Liver (tissue), 9 donors: Measurements from ENCODE around the gene PPP1R11. TPM values are rescaled to one million over a fixed set of nuclear protein-coding genes. Genes with fewer than 3 reads are reported as not detected.

ENCODE experiments used
- DNase-seq: peaks from one replicate; pipeline ENCODE4 v3.0.0-alpha.2; 2017; ENCODE audit warnings: low spot score
- H3K27ac ChIP-seq, 2 donors: one replicate each; pipeline ENCODE4 v1.7.0; 2013; ENCODE audit warnings: inconsistent platforms in 2 of 2, low read length in 2 of 2, control low read depth in 1 of 2, low read depth in 1 of 2, mild to moderate bottlenecking in 1 of 2
- H3K27me3 ChIP-seq, 4 donors: one replicate each; pipeline versions ENCODE4 v1.6.1 to v1.7.0; 2013; ENCODE audit warnings: low read length in 3 of 4, inconsistent platforms in 1 of 4, mild to moderate bottlenecking in 1 of 4, moderate library complexity in 1 of 4; ENCODE audit not compliant: control insufficient read depth in 4 of 4, insufficient read depth in 4 of 4
- H3K36me3 ChIP-seq, 4 donors: one replicate each; pipeline versions ENCODE4 v1.6.1 to v1.7.0; 2013; ENCODE audit warnings: low read length in 3 of 4, mild to moderate bottlenecking in 3 of 4, low read depth in 1 of 4, moderate library complexity in 1 of 4; ENCODE audit not compliant: control insufficient read depth in 4 of 4, insufficient read depth in 3 of 4
- H3K4me1 ChIP-seq, 4 donors: one replicate each; pipeline versions ENCODE4 v1.6.1 to v1.7.0; 2013; ENCODE audit warnings: low read length in 3 of 4, mild to moderate bottlenecking in 3 of 4, moderate library complexity in 1 of 4; ENCODE audit not compliant: control insufficient read depth in 4 of 4, insufficient read depth in 4 of 4
- H3K4me3 ChIP-seq, 3 donors: one replicate each; pipeline versions ENCODE4 v1.6.1 to v1.7.0; 2013; ENCODE audit warnings: low read length in 3 of 3, control low read depth in 1 of 3, low read depth in 1 of 3, mild to moderate bottlenecking in 1 of 3
- H3K9ac ChIP-seq, 2 donors: one replicate each; pipeline ENCODE4 v1.7.0; 2013; ENCODE audit warnings: low read length in 2 of 2, mild to moderate bottlenecking in 2 of 2, moderate library complexity in 2 of 2, control low read depth in 1 of 2, low read depth in 1 of 2
- H3K9me3 ChIP-seq, 4 donors: one replicate each; pipeline versions ENCODE4 v1.6.1 to v1.7.0; 2013; ENCODE audit warnings: low read length in 3 of 4; ENCODE audit not compliant: control insufficient read depth in 4 of 4
- ATF3 ChIP-seq: IDR thresholded peaks from 2 replicates; pipeline ENCODE4 v1.6.1; 2016; ENCODE audit warnings: antibody characterized with exemption
- CTCF ChIP-seq: fragments of 150-350 bp; IDR thresholded peaks from 2 replicates; pipeline ENCODE4 v1.5.1; 2017; ENCODE audit warnings: improper control_type of control experiment, low read depth, low read length; ENCODE audit not compliant: missing input control
- EGR1 ChIP-seq, 2 donors: IDR thresholded peaks; 2 replicates each; pipeline ENCODE4 v1.6.1; 2016 to 2018; ENCODE audit warnings: antibody characterized with exemption in 2 of 2, low read depth in 2 of 2
- FOXA1 ChIP-seq: IDR thresholded peaks from 2 replicates; pipeline ENCODE4 v1.6.1; 2016; ENCODE audit warnings: antibody characterized with exemption
- FOXA2 ChIP-seq: IDR thresholded peaks from 2 replicates; pipeline ENCODE4 v1.6.1; 2016; ENCODE audit warnings: antibody characterized with exemption
- HNF4A ChIP-seq, 2 donors: conservative IDR thresholded peaks; 2 replicates each; pipeline ENCODE4 v1.6.1; 2016; ENCODE audit warnings: antibody characterized with exemption in 2 of 2, mild to moderate bottlenecking in 2 of 2
- HNF4G ChIP-seq: IDR thresholded peaks from 2 replicates; pipeline ENCODE4 v1.6.1; 2016; ENCODE audit warnings: antibody characterized with exemption
- JUND ChIP-seq, 2 donors: IDR thresholded peaks; 2 replicates each; pipeline ENCODE4 v1.6.1; 2016; ENCODE audit warnings: antibody characterized with exemption in 2 of 2
- MAX ChIP-seq: IDR thresholded peaks from 2 replicates; pipeline ENCODE4 v1.6.1; 2016; ENCODE audit warnings: antibody characterized with exemption
- NR2F2 ChIP-seq: IDR thresholded peaks from 2 replicates; pipeline ENCODE4 v1.6.1; 2016; ENCODE audit warnings: antibody characterized with exemption
- RAD21 ChIP-seq, 2 donors: IDR thresholded peaks; 2 replicates each; pipeline ENCODE4 v1.6.1; 2016; ENCODE audit warnings: antibody characterized with exemption in 2 of 2, mild to moderate bottlenecking in 2 of 2
- REST ChIP-seq: IDR thresholded peaks from 2 replicates; pipeline ENCODE4 v1.6.1; 2016; ENCODE audit warnings: antibody characterized with exemption, mild to moderate bottlenecking
- RXRA ChIP-seq, 2 donors: IDR thresholded peaks; 2 replicates each; pipeline ENCODE4 v1.6.1; 2017 to 2018; ENCODE audit warnings: antibody characterized with exemption in 2 of 2, mild to moderate bottlenecking in 1 of 2
- SP1 ChIP-seq: IDR thresholded peaks from 2 replicates; pipeline ENCODE4 v1.6.1; 2018; ENCODE audit warnings: antibody characterized with exemption, mild to moderate bottlenecking
- TAF1 ChIP-seq: conservative IDR thresholded peaks from 2 replicates; pipeline ENCODE4 v1.6.1; 2016; ENCODE audit warnings: antibody characterized with exemption, mild to moderate bottlenecking
- YY1 ChIP-seq: IDR thresholded peaks from 2 replicates; pipeline ENCODE4 v1.6.1; 2016; ENCODE audit warnings: antibody characterized with exemption, mild to moderate bottlenecking
- ZBTB33 ChIP-seq: IDR thresholded peaks from 2 replicates; pipeline ENCODE4 v1.6.1; 2016; ENCODE audit warnings: antibody characterized with exemption
- WGBS: extraction: QIAGEN DNeasy Blood & Tissue Kit; methylation state at CpG from one replicate; pipeline ENCODE4 v1.1.7; 2013; 5-methylcytosine and 5-hydroxymethylcytosine counted together
- polyA plus RNA-seq, 2 donors: library from polyadenylated mRNA; stranded (reverse) in 1 of 2; unstranded in 1 of 2; fragments of 200-250 nt in 1 of 2; fragments of >200 nt in 1 of 2; fragmentation: Nextera tagmentation in 1 of 2; extraction: Ambion mirVana in 1 of 2; gene quantifications; one replicate each; pipeline versions ENCODE4 v1.2.1 to v1.2.3, GENCODE V29; 2013 to 2015
- total RNA-seq, 2 donors: library from RNA; depleted of rRNA; stranded (reverse); fragments of >200 nt; gene quantifications; one replicate each; pipeline ENCODE4 v1.2.3, GENCODE V29; 2014
- donor health status: healthy.
- donor health status: healthy.
- donor health status: healthy.
- donor health status: healthy.
- donor health status: healthy.

The PPP1R11 gene
- total and polyA plus RNA-seq, 4 donors: 7.8 to 30.9 (median 19.5) TPM

DNA sequence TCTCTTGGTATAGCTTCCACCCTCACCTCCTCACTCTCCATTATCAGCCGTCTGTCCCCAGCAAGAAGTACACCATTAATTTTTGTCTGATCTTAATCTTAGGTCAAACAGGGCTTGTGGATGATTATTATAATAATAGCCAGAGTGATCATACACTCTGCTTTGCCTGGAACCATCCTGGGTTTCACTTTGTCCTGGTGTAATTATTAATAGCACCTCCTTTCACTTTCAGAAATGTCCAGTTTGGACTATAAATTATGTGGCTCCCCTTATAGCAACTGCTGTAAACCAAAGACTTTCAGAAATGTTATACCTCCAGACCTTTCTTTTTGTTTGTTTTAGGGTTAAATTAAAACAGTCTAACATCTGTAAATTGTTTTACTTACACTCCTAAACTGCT lies 46.8 kb downstream of the PPP1R11 start:
- no peak overlapping the region for H3K9ac ChIP-seq
- no peak overlapping the region for H3K4me3 ChIP-seq
- no peak overlapping the region for H3K27ac ChIP-seq
- no peaks in the 10 kb centered on the region for H3K9me3 ChIP-seq
- H3K27me3 ChIP-seq: peaks cover 0 to 10% (median 2%) of the 10 kb centered on the region in 4 donors
- peaks cover 0 to 9% (median 1%) of the 10 kb centered on the region in 4 donors for H3K4me1 ChIP-seq
- TF ChIP-seq FOXA1: no peak
- no peak for TF ChIP-seq CTCF
- TF ChIP-seq YY1: no peak
- TF ChIP-seq SP1: peak; percentile 9
- no peak for TF ChIP-seq REST
- WGBS: 68% methylated on average over 1 of the region's 1 CpG
- H3K36me3 ChIP-seq: no peaks in the 10 kb centered on the region
- no peak for DNase-seq

GRCh38 chr6:30116724-30117123 lies 49.7 kb downstream of the PPP1R11 start:
- 81% methylated on average over 6 of the region's 6 CpGs for WGBS
- H3K27me3 ChIP-seq: peaks cover 0 to 4% (median 0%) of the 10 kb centered on the region in 4 donors

More at GRCh38 chr6:30116724-30117123, 49.7 kb downstream of the PPP1R11 start:
- TF ChIP-seq ATF3 (no peak), FOXA1 (no peak), HNF4A (conservative IDR thresholded peaks at IDR 0.05) (no peak), HNF4G (no peak), SP1 (no peak), TAF1 (no peak), NR2F2 (no peak), EGR1 (IDR thresholded peaks at IDR 0.05; ENCODE audit: low read depth in 2 of 2) (no peak), JUND (IDR thresholded peaks at IDR 0.05) (no peak), YY1 (no peak), MAX (no peak), REST (no peak), ZBTB33 (no peak), RAD21 (IDR thresholded peaks at IDR 0.05) (no peak), CTCF (no peak), RXRA (IDR thresholded peaks at IDR 0.05) (no peak), FOXA2 (no peak)
- Histone ChIP-seq H3K4me3 (no peak overlapping the region), H3K4me1 (peaks cover 0 to 9% (median 1%) of the 10 kb centered on the region in 4 donors), H3K9ac (no peak overlapping the region), H3K9me3 (no peaks in the 10 kb centered on the region), H3K27ac (no peak overlapping the region), H3K36me3 (no peaks in the 10 kb centered on the region)
- DNase-seq: no peak
